ENCODE measurements around the gene MAST4.

MAST4 gene

GRCh38 chr5:66826263-66826662 lies 230.1 kb downstream of the MAST4 start:
- H3K4me1 ChIP-seq (ENCODE audit: control insufficient read depth, insufficient read depth, low read length, poor library complexity, severe bottlenecking), result peaks cover 19% of the 10 kb centered on the region
- H3K4me3 ChIP-seq (ENCODE audit: insufficient read depth, low read depth, low read length, poor library complexity, severe bottlenecking), result no peak overlapping the region
- no peak overlapping the region for H3K27ac ChIP-seq (ENCODE audit: insufficient read depth, low read length, poor library complexity, severe bottlenecking)
- H3K27me3 ChIP-seq (replicated peaks; ENCODE audit: control insufficient read depth, insufficient read depth, low read length, poor library complexity, severe bottlenecking), result no peaks in the 10 kb centered on the region
- no peak for DNase-seq
- H3K36me3 ChIP-seq (ENCODE audit: control insufficient read depth, insufficient read depth, low read length), result no peaks in the 10 kb centered on the region
- H3K9me3 ChIP-seq (ENCODE audit: control insufficient read depth, low read length), result no peaks in the 10 kb centered on the region

DNA sequence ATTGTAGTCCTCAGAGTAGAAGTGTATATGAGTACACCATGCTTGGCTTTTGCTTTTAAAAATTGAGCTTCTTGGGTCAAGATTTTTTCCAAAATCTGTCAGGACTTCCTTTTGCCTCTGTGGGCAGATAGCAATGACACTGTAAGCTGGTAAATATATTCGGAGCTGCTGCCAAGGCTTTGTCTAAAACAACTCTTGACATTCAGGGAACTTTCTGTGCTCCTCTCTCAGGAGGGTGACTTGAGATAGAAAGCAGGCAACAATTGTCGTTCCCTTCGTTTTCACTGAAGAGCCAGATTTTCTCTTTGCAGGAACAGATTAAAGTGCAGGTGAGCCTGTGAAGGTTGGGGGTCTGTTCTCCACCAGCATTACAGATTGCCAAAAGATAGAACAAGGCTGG lies 230.5 kb downstream of the MAST4 start:
- Histone ChIP-seq H3K4me1 (ENCODE audit: control insufficient read depth, insufficient read depth, low read length, poor library complexity, severe bottlenecking) (peaks cover 17% of the 10 kb centered on the region), H3K36me3 (ENCODE audit: control insufficient read depth, insufficient read depth, low read length) (no peaks in the 10 kb centered on the region), H3K9me3 (ENCODE audit: control insufficient read depth, low read length) (no peaks in the 10 kb centered on the region), H3K27ac (ENCODE audit: insufficient read depth, low read length, poor library complexity, severe bottlenecking) (no peak overlapping the region), H3K27me3 (replicated peaks; ENCODE audit: control insufficient read depth, insufficient read depth, low read length, poor library complexity, severe bottlenecking) (no peaks in the 10 kb centered on the region), H3K4me3 (ENCODE audit: insufficient read depth, low read depth, low read length, poor library complexity, severe bottlenecking) (no peak overlapping the region)
- DNase-seq, result no peak

GRCh38 chr5:66828046-66828547 lies 231.9 kb downstream of the MAST4 start:
- H3K27me3 ChIP-seq (replicated peaks; ENCODE audit: control insufficient read depth, insufficient read depth, low read length, poor library complexity, severe bottlenecking), result no peaks in the 10 kb centered on the region
- H3K27ac ChIP-seq (ENCODE audit: insufficient read depth, low read length, poor library complexity, severe bottlenecking), result no peak overlapping the region
- no peak for DNase-seq
- no peaks in the 10 kb centered on the region for H3K36me3 ChIP-seq (ENCODE audit: control insufficient read depth, insufficient read depth, low read length)
- H3K4me1 ChIP-seq (ENCODE audit: control insufficient read depth, insufficient read depth, low read length, poor library complexity, severe bottlenecking), result peaks cover 6% of the 10 kb centered on the region
- H3K9me3 ChIP-seq (ENCODE audit: control insufficient read depth, low read length), result no peaks in the 10 kb centered on the region
- H3K4me3 ChIP-seq (ENCODE audit: insufficient read depth, low read depth, low read length, poor library complexity, severe bottlenecking), result peak overlapping the region; percentile 52

- Histone ChIP-seq H3K4me3 (ENCODE audit: insufficient read depth, low read depth, low read length, poor library complexity, severe bottlenecking) (peak overlapping the region; percentile 52), H3K4me1 (ENCODE audit: control insufficient read depth, insufficient read depth, low read length, poor library complexity, severe bottlenecking) (peaks cover 6% of the 10 kb centered on the region), H3K27me3 (replicated peaks; ENCODE audit: control insufficient read depth, insufficient read depth, low read length, poor library complexity, severe bottlenecking) (no peaks in the 10 kb centered on the region), H3K9me3 (ENCODE audit: control insufficient read depth, low read length) (no peaks in the 10 kb centered on the region), H3K27ac (ENCODE audit: insufficient read depth, low read length, poor library complexity, severe bottlenecking) (peak overlapping the region; percentile 61), H3K36me3 (ENCODE audit: control insufficient read depth, insufficient read depth, low read length) (no peaks in the 10 kb centered on the region)
- peak; percentile 11 to 41 (median 38) for DNase-seq
Observed at GRCh38 chr5:66828548-66829357, 232.6 kb downstream of the MAST4 start.

- no peak for DNase-seq
- Histone ChIP-seq H3K36me3 (ENCODE audit: control insufficient read depth, insufficient read depth, low read length) (no peaks in the 10 kb centered on the region), H3K9me3 (ENCODE audit: control insufficient read depth, low read length) (no peaks in the 10 kb centered on the region), H3K27me3 (replicated peaks; ENCODE audit: control insufficient read depth, insufficient read depth, low read length, poor library complexity, severe bottlenecking) (no peaks in the 10 kb centered on the region), H3K4me3 (ENCODE audit: insufficient read depth, low read depth, low read length, poor library complexity, severe bottlenecking) (peak overlapping the region; percentile 52), H3K4me1 (ENCODE audit: control insufficient read depth, insufficient read depth, low read length, poor library complexity, severe bottlenecking) (peaks cover 6% of the 10 kb centered on the region), H3K27ac (ENCODE audit: insufficient read depth, low read length, poor library complexity, severe bottlenecking) (peak overlapping the region; percentile 61)
Observed at GRCh38 chr5:66829358-66829674, 233.1 kb downstream of the MAST4 start.

DNA sequence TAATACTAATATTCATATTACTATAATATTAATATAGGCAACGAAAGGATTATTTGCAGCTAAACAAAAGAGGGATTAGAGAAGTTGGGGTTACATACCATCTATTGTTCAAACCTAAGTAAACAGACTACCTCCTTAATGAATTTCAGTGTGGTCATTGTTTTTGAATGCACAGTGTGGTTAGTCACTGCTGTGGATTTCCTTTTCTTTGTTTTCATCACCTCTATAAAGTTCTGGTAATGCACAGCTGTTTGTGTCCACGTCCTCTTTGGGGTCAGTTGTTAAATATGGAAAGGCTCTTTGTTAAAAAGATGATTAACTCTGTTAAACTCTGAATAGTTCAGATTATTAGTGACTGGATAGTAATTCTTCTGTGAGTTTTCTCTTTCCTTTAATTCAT lies 233.6 kb downstream of the MAST4 start:
- Histone ChIP-seq H3K36me3 (ENCODE audit: control insufficient read depth, insufficient read depth, low read length) (no peaks in the 10 kb centered on the region), H3K4me1 (ENCODE audit: control insufficient read depth, insufficient read depth, low read length, poor library complexity, severe bottlenecking) (peaks cover 6% of the 10 kb centered on the region), H3K27ac (ENCODE audit: insufficient read depth, low read length, poor library complexity, severe bottlenecking) (no peak overlapping the region), H3K9me3 (ENCODE audit: control insufficient read depth, low read length) (no peaks in the 10 kb centered on the region), H3K4me3 (ENCODE audit: insufficient read depth, low read depth, low read length, poor library complexity, severe bottlenecking) (no peak overlapping the region), H3K27me3 (replicated peaks; ENCODE audit: control insufficient read depth, insufficient read depth, low read length, poor library complexity, severe bottlenecking) (no peaks in the 10 kb centered on the region)
- DNase-seq, result no peak

- DNase-seq, result no peak
- Histone ChIP-seq H3K4me1 (ENCODE audit: control insufficient read depth, insufficient read depth, low read length, poor library complexity, severe bottlenecking) (peaks cover 6% of the 10 kb centered on the region), H3K27me3 (replicated peaks; ENCODE audit: control insufficient read depth, insufficient read depth, low read length, poor library complexity, severe bottlenecking) (no peaks in the 10 kb centered on the region), H3K27ac (ENCODE audit: insufficient read depth, low read length, poor library complexity, severe bottlenecking) (no peak overlapping the region), H3K9me3 (ENCODE audit: control insufficient read depth, low read length) (no peaks in the 10 kb centered on the region), H3K36me3 (ENCODE audit: control insufficient read depth, insufficient read depth, low read length) (no peaks in the 10 kb centered on the region), H3K4me3 (ENCODE audit: insufficient read depth, low read depth, low read length, poor library complexity, severe bottlenecking) (no peak overlapping the region)
Observed at GRCh38 chr5:66830636-66831035, 234.4 kb downstream of the MAST4 start.

DNA sequence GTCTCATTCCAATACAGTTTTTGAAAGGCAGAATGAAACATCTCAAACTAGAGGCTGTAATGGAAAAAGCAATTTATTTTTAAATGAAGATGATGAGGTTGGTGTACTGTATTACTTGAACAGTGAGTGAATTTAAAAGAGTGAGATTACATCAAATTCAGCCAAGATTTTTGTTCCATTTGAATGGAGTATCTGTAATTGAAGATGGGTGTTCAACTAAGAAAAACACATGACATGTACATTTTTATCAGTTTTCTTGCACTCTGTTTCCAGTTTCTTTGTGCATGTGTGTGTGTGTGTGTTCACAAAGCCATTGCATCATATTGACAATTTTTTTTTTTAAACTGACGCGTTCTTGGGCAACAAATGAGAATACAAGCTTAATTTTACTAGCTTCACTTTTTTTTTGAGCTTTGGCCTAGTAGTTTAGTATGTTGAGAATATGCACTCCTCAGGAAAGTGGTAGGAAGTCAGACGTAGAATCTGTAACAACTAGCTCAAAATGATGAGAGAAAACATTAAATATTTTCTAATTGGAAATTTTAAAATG lies 243.5 kb downstream of the MAST4 start:
- DNase-seq, result no peak
- Histone ChIP-seq H3K4me1 (ENCODE audit: control insufficient read depth, insufficient read depth, low read length, poor library complexity, severe bottlenecking) (no peaks in the 10 kb centered on the region), H3K9me3 (ENCODE audit: control insufficient read depth, low read length) (no peaks in the 10 kb centered on the region), H3K4me3 (ENCODE audit: insufficient read depth, low read depth, low read length, poor library complexity, severe bottlenecking) (no peak overlapping the region), H3K27me3 (replicated peaks; ENCODE audit: control insufficient read depth, insufficient read depth, low read length, poor library complexity, severe bottlenecking) (no peaks in the 10 kb centered on the region), H3K27ac (ENCODE audit: insufficient read depth, low read length, poor library complexity, severe bottlenecking) (no peak overlapping the region), H3K36me3 (ENCODE audit: control insufficient read depth, insufficient read depth, low read length) (no peaks in the 10 kb centered on the region)

GRCh38 chr5:66840511-66841013 lies 244.4 kb downstream of the MAST4 start:
- Histone ChIP-seq H3K36me3 (ENCODE audit: control insufficient read depth, insufficient read depth, low read length) (no peaks in the 10 kb centered on the region), H3K27ac (ENCODE audit: insufficient read depth, low read length, poor library complexity, severe bottlenecking) (no peak overlapping the region), H3K4me1 (ENCODE audit: control insufficient read depth, insufficient read depth, low read length, poor library complexity, severe bottlenecking) (no peaks in the 10 kb centered on the region), H3K27me3 (replicated peaks; ENCODE audit: control insufficient read depth, insufficient read depth, low read length, poor library complexity, severe bottlenecking) (no peaks in the 10 kb centered on the region), H3K4me3 (ENCODE audit: insufficient read depth, low read depth, low read length, poor library complexity, severe bottlenecking) (no peak overlapping the region), H3K9me3 (ENCODE audit: control insufficient read depth, low read length) (no peaks in the 10 kb centered on the region)
- no peak for DNase-seq

DNA sequence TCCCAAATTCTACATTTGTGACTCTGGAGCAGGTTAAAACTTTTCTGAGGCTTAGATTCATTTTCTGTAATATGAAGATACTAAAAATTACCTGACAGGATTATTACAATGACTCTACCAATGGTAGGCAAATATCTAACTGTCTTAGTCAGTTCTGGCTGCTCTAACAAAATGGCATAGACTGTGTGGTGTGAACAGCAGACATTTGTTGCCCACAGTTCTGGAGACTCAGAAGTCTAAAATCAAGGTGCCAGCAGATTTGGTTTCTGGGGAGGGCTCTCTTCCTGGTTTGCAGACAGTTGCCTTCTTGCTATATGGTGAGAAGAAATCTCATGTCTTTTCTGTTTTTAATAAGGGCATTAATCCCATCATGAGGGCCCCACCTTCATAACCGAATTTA lies 245.1 kb downstream of the MAST4 start:
- Histone ChIP-seq H3K27ac (ENCODE audit: insufficient read depth, low read length, poor library complexity, severe bottlenecking) (no peak overlapping the region), H3K4me3 (ENCODE audit: insufficient read depth, low read depth, low read length, poor library complexity, severe bottlenecking) (no peak overlapping the region), H3K4me1 (ENCODE audit: control insufficient read depth, insufficient read depth, low read length, poor library complexity, severe bottlenecking) (no peaks in the 10 kb centered on the region), H3K36me3 (ENCODE audit: control insufficient read depth, insufficient read depth, low read length) (no peaks in the 10 kb centered on the region), H3K9me3 (ENCODE audit: control insufficient read depth, low read length) (no peaks in the 10 kb centered on the region), H3K27me3 (replicated peaks; ENCODE audit: control insufficient read depth, insufficient read depth, low read length, poor library complexity, severe bottlenecking) (no peaks in the 10 kb centered on the region)
- DNase-seq, result no peak
